Measurements from ENCODE around the gene PPP6R1. TPM values are rescaled to one million over a fixed set of nuclear protein-coding genes. Genes with fewer than 3 reads are reported as not detected.

PPP6R1 gene
- polyA plus RNA-seq, 3 donors: 16.9 to 91.3 (median 22.0) TPM

DNA sequence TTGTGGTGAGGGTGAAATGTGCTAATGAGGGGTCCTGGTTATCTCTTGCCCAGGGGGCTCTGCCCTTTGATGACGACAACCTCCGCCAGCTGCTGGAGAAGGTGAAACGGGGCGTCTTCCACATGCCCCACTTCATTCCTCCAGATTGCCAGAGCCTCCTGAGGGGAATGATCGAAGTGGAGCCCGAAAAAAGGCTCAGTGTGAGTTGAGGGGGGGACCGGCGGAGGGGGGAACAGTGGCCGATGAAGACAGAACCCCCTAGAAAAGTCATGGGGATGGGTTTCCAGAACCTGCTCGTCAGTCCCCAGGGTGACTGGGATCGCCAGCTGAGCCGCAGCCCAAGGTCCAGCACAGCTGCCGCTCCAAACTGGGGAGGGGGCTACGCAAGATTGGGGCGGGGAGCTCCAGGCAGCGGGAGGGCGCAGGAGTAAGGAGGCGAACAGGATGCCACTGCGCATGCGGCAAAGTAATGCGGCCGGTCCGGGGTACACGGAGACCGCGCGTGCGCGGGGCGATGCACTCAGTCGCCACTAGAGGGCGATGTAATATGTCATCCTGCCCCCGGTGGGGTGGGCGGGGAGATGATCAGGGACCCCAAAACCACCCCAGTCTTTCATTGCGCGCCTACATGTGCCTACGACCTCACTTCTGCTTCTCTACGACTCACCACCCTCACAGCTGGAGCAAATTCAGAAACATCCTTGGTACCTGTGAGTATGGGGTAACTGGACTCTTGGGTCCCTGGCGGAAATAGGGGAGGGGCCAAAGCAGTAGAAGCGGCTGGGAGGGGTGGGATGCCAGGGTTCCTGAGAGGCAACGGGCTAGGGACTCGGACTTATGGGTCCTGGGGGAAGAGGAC, 42.9 kb upstream of the PPP6R1 start:
- Histone ChIP-seq H3K4me1 (ENCODE audit: control insufficient read depth in 1 of 2, insufficient read depth in 2 of 2, low read length in 2 of 2) (peaks cover 10 to 12% of the 10 kb centered on the region in 2 donors), H3K4me2 (replicated peaks; ENCODE audit: extremely low read depth, low read length, poor library complexity, severe bottlenecking) (peak overlapping the region; percentile 74), H2AFZ (ENCODE audit: insufficient read depth, low read depth, low read length, poor library complexity, severe bottlenecking) (peak overlapping the region; percentile 93), H3K27ac (ENCODE audit: low read depth in 1 of 2, low read length in 2 of 2) (no peak overlapping the region), H3K27me3 (ENCODE audit: control insufficient read depth in 2 of 2, insufficient read depth in 2 of 2, low read length in 2 of 2) (no peaks in the 10 kb centered on the region), H4K20me1 (ENCODE audit: insufficient read depth, low read length) (no peaks in the 10 kb centered on the region), H3K36me3 (replicated peaks in 1 of 2; ENCODE audit: control insufficient read depth in 1 of 2, insufficient read depth in 2 of 2, low read length in 2 of 2) (no peaks in the 10 kb centered on the region), H3K9ac (ENCODE audit: insufficient read depth, low read length, poor library complexity, severe bottlenecking) (peak overlapping the region; percentile 13), H3K79me2 (ENCODE audit: insufficient read depth, low read length) (no peaks in the 10 kb centered on the region), H3K9me3 (replicated peaks in 1 of 2; ENCODE audit: control insufficient read depth in 1 of 2, insufficient read depth in 1 of 2, low read length in 2 of 2) (no peaks in the 10 kb centered on the region), H3K4me3 (replicated peaks in 1 of 3; ENCODE audit: low read depth in 2 of 3, low read length in 3 of 3) (peak overlapping the region in 2 of 3 experiments; percentile 26 to 65)
- Mint-ChIP-seq H3K4me3 (peak overlapping the region; percentile 66 to 79), H3K27me3 (ENCODE audit: low read depth in 3 of 3) (peaks cover 0 to 13% (median 3%) of the 10 kb centered on the region in 3 donors), H3K27ac (peak overlapping the region in 3 of 7 donors; percentile 25 to 72 (median 30)), H3K9me3 (peaks cover 0 to 2% (median 0%) of the 10 kb centered on the region in 7 donors), H3K36me3 (no peaks in the 10 kb centered on the region), H3K4me1 (peaks cover 13% of the 10 kb centered on the region)
- intact Hi-C loops (cut with micrococcal nuclease): loop anchor here (5.0 kb wide), 3 partner anchors 36 to 86 kb away; partner anchors contain the start of genes KMT5C (in 2 of the 2), RPL28 (in 1 of the 2) and TMEM238 (in 1 of the 2)
- 3% methylated on average over 19 of the region's 42 CpGs for WGBS (ENCODE audit: insufficient coverage)
- TF ChIP-seq, protein P1, sequence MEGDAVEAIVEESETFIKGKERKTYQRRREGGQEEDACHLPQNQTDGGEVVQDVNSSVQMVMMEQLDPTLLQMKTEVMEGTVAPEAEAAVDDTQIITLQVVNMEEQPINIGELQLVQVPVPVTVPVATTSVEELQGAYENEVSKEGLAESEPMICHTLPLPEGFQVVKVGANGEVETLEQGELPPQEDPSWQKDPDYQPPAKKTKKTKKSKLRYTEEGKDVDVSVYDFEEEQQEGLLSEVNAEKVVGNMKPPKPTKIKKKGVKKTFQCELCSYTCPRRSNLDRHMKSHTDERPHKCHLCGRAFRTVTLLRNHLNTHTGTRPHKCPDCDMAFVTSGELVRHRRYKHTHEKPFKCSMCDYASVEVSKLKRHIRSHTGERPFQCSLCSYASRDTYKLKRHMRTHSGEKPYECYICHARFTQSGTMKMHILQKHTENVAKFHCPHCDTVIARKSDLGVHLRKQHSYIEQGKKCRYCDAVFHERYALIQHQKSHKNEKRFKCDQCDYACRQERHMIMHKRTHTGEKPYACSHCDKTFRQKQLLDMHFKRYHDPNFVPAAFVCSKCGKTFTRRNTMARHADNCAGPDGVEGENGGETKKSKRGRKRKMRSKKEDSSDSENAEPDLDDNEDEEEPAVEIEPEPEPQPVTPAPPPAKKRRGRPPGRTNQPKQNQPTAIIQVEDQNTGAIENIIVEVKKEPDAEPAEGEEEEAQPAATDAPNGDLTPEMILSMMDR (IDR thresholded peaks at IDR 0.05): peak; percentile 95
- peak; percentile 78 to 92 (median 85) for DNase-seq

DNA sequence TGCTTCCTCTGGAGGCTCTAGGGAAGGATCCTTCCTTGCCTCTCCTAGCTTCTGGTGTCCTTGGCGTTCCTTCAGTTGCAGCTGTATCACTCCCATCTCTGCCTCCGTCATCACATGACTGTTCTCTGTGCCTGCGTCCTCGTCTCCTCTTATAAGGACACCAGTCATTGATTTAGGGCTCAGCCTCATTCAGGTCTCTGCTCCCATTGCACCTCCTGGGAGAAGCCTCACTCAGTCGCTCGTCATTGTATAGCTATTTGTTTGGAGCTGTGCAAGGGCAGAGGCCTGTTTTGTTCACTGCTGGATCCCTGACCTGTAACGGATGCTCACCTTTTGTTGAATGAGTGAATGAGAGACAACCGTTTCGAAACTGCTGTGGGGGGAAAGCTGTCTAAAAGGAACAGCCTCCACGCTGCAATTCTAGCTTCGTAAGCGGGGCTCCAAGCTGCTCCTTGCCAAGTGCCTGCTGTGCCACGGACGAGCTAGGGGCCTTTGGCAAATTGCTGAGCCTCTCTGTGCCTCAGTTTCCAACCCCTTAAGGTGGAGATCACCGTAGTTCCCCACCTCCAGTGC, 42.2 kb upstream of the PPP6R1 start:
- Histone ChIP-seq H3K79me2 (ENCODE audit: insufficient read depth, low read length) (no peaks in the 10 kb centered on the region), H2AFZ (ENCODE audit: insufficient read depth, low read depth, low read length, poor library complexity, severe bottlenecking) (peak overlapping the region; percentile 93), H3K9ac (ENCODE audit: insufficient read depth, low read length, poor library complexity, severe bottlenecking) (no peak overlapping the region), H3K36me3 (replicated peaks in 1 of 2; ENCODE audit: control insufficient read depth in 1 of 2, insufficient read depth in 2 of 2, low read length in 2 of 2) (no peaks in the 10 kb centered on the region), H3K4me2 (replicated peaks; ENCODE audit: extremely low read depth, low read length, poor library complexity, severe bottlenecking) (peak overlapping the region; percentile 74), H3K4me3 (replicated peaks in 1 of 3; ENCODE audit: low read depth in 2 of 3, low read length in 3 of 3) (peak overlapping the region in 1 of 3 experiments; percentile 65), H3K4me1 (ENCODE audit: control insufficient read depth in 1 of 2, insufficient read depth in 2 of 2, low read length in 2 of 2) (peaks cover 10 to 12% of the 10 kb centered on the region in 2 donors), H3K27me3 (ENCODE audit: control insufficient read depth in 2 of 2, insufficient read depth in 2 of 2, low read length in 2 of 2) (no peaks in the 10 kb centered on the region), H4K20me1 (ENCODE audit: insufficient read depth, low read length) (no peaks in the 10 kb centered on the region), H3K9me3 (replicated peaks in 1 of 2; ENCODE audit: control insufficient read depth in 1 of 2, insufficient read depth in 1 of 2, low read length in 2 of 2) (no peaks in the 10 kb centered on the region), H3K27ac (ENCODE audit: low read depth in 1 of 2, low read length in 2 of 2) (no peak overlapping the region)
- 97% methylated on average over 9 of the region's 15 CpGs for WGBS (ENCODE audit: insufficient coverage)
- no peak for DNase-seq
- Mint-ChIP-seq H3K27ac (no peak overlapping the region), H3K9me3 (peaks cover 0 to 2% (median 0%) of the 10 kb centered on the region in 7 donors), H3K36me3 (no peaks in the 10 kb centered on the region), H3K27me3 (ENCODE audit: low read depth in 3 of 3) (peaks cover 0 to 13% (median 3%) of the 10 kb centered on the region in 3 donors), H3K4me3 (peak overlapping the region in 1 of 2 donors; percentile 79), H3K4me1 (peaks cover 13% of the 10 kb centered on the region)
- intact Hi-C loops (cut with micrococcal nuclease): loop anchor here (5.0 kb wide), 3 partner anchors 36 to 86 kb away; partner anchors contain the start of genes KMT5C (in 2 of the 2), RPL28 (in 1 of the 2) and TMEM238 (in 1 of the 2)
- TF ChIP-seq, protein P1 (IDR thresholded peaks at IDR 0.05): no peak

All from CD14-positive monocyte (primary cell).